HCT116 (cell line): ENCODE results near the gene SERP1. TPM values are rescaled to one million over a fixed set of nuclear protein-coding genes. Genes with fewer than 3 reads are reported as not detected.

Experiments
- ATAC-seq: fragments of 200-7000 bp; cut with Tn5 transposase; 2 replicates; pipeline ENCODE4 v1.9.1; 2020; ENCODE audit warnings: mild to moderate bottlenecking, moderate library complexity
- BruUV-seq: library from RNA; stranded (reverse); fragments of 400-500 nt; replicated peaks from 2 replicates; lab custom pipeline; 2021; lab: Mats Ljungman, UMichigan
- CTCF ChIA-PET: fragments of 300-600 bp; sonication (Branson Sonifier 250); formaldehyde crosslinking; loops from one replicate; lab custom pipeline; 2021; ENCODE audit warnings: antibody characterized with exemption; lab: Charles Lee
- POLR2A ChIA-PET: fragments of 300-600, 350-600 bp; sonication (Branson Sonifier 250); formaldehyde crosslinking; loops from one replicate; lab custom pipeline; 2021; ENCODE audit warnings: antibody characterized with exemption; lab: Charles Lee
- RAD21 ChIA-PET, 2 experiments: fragments of 300-600 bp; sonication (Branson Sonifier 250); formaldehyde crosslinking; loops; one replicate each; lab custom pipeline; 2023; ENCODE audit warnings: low total read pairs in 2 of 2; ENCODE audit not compliant: uncharacterized antibody in 2 of 2, unreplicated experiment in 2 of 2, low non-redundant PET in 1 of 2; lab: Charles Lee
- DNase-seq: peaks from one replicate; pipeline ENCODE4 v3.0.0-alpha.2; 2010; ENCODE audit warnings: low read depth, low spot score
- H2AFZ ChIP-seq: fragments of 200-600 bp; shearing (Covaris generic), sonication (generic); 2 replicates; pipeline ENCODE4 v1.6.1; 2017; ENCODE audit warnings: low read depth, mixed run types, mixed read lengths, antibody characterized with exemption, low read length; ENCODE audit not compliant: poor library complexity, severe bottlenecking
- H3K27ac ChIP-seq: 2 replicates; pipeline ENCODE4 v1.5.1; 2012; ENCODE audit warnings: low read depth, low read length
- H3K27me3 ChIP-seq: fragments of 200-600 bp; sonication (generic); 2 replicates; pipeline ENCODE4 v1.6.1; 2016; ENCODE audit warnings: mixed run types, low read length, mixed read lengths; ENCODE audit not compliant: insufficient read depth
- H3K36me3 ChIP-seq, 2 experiments: fragments of 200-500 bp in 1 of 2; fragments of 200-600 bp in 1 of 2; sonication (Bioruptor generic) in 1 of 2; sonication (generic) in 1 of 2; 2 replicates each; pipeline versions ENCODE4 v1.5.1 to v1.6.1; 2014 to 2016; ENCODE audit warnings: low read length in 2 of 2, inconsistent platforms in 1 of 2, mixed read lengths in 1 of 2, mixed run types in 1 of 2; ENCODE audit not compliant: insufficient read depth in 2 of 2, control insufficient read depth in 1 of 2
- H3K4me1 ChIP-seq, 2 experiments: fragments of 200-600 bp in 1 of 2; sonication (generic) in 1 of 2; 2 replicates each; pipeline versions ENCODE4 v1.5.1 to v1.6.1; 2012 to 2017; ENCODE audit warnings: low read length in 2 of 2, inconsistent platforms in 1 of 2, mild to moderate bottlenecking in 1 of 2, mixed read lengths in 1 of 2, mixed run types in 1 of 2, moderate library complexity in 1 of 2; ENCODE audit not compliant: insufficient read depth in 2 of 2, control insufficient read depth in 1 of 2
- H3K4me2 ChIP-seq: fragments of 200-600 bp; sonication (generic); 2 replicates; pipeline ENCODE4 v1.6.1; 2017; ENCODE audit warnings: mixed run types, low read length, mixed read lengths
- H3K4me3 ChIP-seq, 2 experiments: fragments of 200-600 bp in 1 of 2; sonication (generic) in 1 of 2; replicated peaks in 1 of 2; 2 replicates each; pipeline ENCODE4 v1.5.1; 2011 to 2016; ENCODE audit warnings: low read length in 2 of 2, control low read depth in 1 of 2, low read depth in 1 of 2, mild to moderate bottlenecking in 1 of 2, mixed read lengths in 1 of 2, mixed run types in 1 of 2
- H3K79me2 ChIP-seq: fragments of 200-600 bp; sonication (generic); 2 replicates; pipeline ENCODE4 v1.6.1; 2017; ENCODE audit warnings: mild to moderate bottlenecking, mixed run types, low read length, moderate library complexity, mixed read lengths; ENCODE audit not compliant: insufficient read depth
- H3K9ac ChIP-seq: fragments of 200-600 bp; sonication (generic); 2 replicates; pipeline ENCODE4 v1.6.1; 2016; ENCODE audit warnings: low read length, mixed read lengths
- H3K9me2 ChIP-seq: fragments of 200-600 bp; sonication (generic), shearing (Covaris generic); 2 replicates; pipeline ENCODE4 v1.6.1; 2017; ENCODE audit warnings: mixed run types, mild to moderate bottlenecking, moderate library complexity; ENCODE audit not compliant: insufficient read depth
- H3K9me3 ChIP-seq, 2 experiments: fragments of 200-500 bp in 1 of 2; fragments of 200-600 bp in 1 of 2; sonication (Bioruptor generic) in 1 of 2; sonication (generic) in 1 of 2; 2 replicates each; pipeline ENCODE4 v1.6.1; 2014 to 2017; ENCODE audit warnings: low read length in 2 of 2, mixed read lengths in 2 of 2, inconsistent platforms in 1 of 2, low read depth in 1 of 2, mild to moderate bottlenecking in 1 of 2, mixed run types in 1 of 2, moderate library complexity in 1 of 2; ENCODE audit not compliant: control insufficient read depth in 1 of 2, insufficient read depth in 1 of 2
- H4K20me1 ChIP-seq: fragments of 200-600 bp; sonication (generic), shearing (Covaris generic); 2 replicates; pipeline ENCODE4 v1.6.1; 2017; ENCODE audit warnings: mixed run types, mild to moderate bottlenecking, moderate library complexity; ENCODE audit not compliant: insufficient read depth
- CBX3 ChIP-seq: IDR thresholded peaks from 2 replicates; pipeline ENCODE4 v1.6.1; 2012; ENCODE audit warnings: low read depth
- CEBPB ChIP-seq: IDR thresholded peaks from 2 replicates; pipeline ENCODE4 v1.6.1; 2012; ENCODE audit warnings: low read depth
- EGR1 ChIP-seq: IDR thresholded peaks from 2 replicates; pipeline ENCODE4 v1.6.1; 2012; ENCODE audit warnings: low read depth
- ELF1 ChIP-seq: IDR thresholded peaks from 2 replicates; pipeline ENCODE4 v1.6.1; 2012; ENCODE audit warnings: low read depth, borderline replicate concordance
- EZH2 ChIP-seq: fragments of 200-600 bp; sonication (generic); IDR thresholded peaks from 2 replicates; pipeline ENCODE4 v1.6.1; 2017; ENCODE audit warnings: antibody characterized with exemption, mixed run types
- EZH2phosphoT487 ChIP-seq: fragments of 200-600 bp; IDR thresholded peaks from 2 replicates; pipeline ENCODE4 v1.6.1; 2018; ENCODE audit warnings: antibody characterized with exemption, borderline replicate concordance
- FOSL1 ChIP-seq: IDR thresholded peaks from 2 replicates; pipeline ENCODE4 v1.6.1; 2012; ENCODE audit warnings: low read depth
- JUND ChIP-seq: IDR thresholded peaks from 2 replicates; pipeline ENCODE4 v1.6.1; 2012
- POLR2A ChIP-seq: IDR thresholded peaks from 2 replicates; pipeline ENCODE4 v1.7.0; 2011; ENCODE audit warnings: borderline replicate concordance; ENCODE audit not compliant: insufficient read depth, insufficient read length; ENCODE audit errors: extremely low read depth
- POLR2AphosphoS5 ChIP-seq: IDR thresholded peaks from 2 replicates; pipeline ENCODE4 v1.6.1; 2011; ENCODE audit warnings: mild to moderate bottlenecking, low read depth, low read length, moderate library complexity
- RAD21 ChIP-seq: IDR thresholded peaks from 2 replicates; pipeline ENCODE4 v1.6.1; 2012; ENCODE audit warnings: low read depth, mild to moderate bottlenecking
- SRF ChIP-seq: IDR thresholded peaks from 2 replicates; pipeline ENCODE4 v1.6.1; 2012; ENCODE audit warnings: low read depth
- TCF7L2 ChIP-seq: IDR thresholded peaks from 2 replicates; pipeline ENCODE4 v1.7.0; 2011; ENCODE audit warnings: borderline replicate concordance, inconsistent platforms; ENCODE audit not compliant: insufficient read depth, insufficient read length; ENCODE audit errors: extremely low read depth
- ZFX ChIP-seq: fragments of 450-650 bp; IDR thresholded peaks from 2 replicates; pipeline ENCODE4 v1.6.1; 2017
- ZNF274 ChIP-seq: fragments of 200-500 bp; sonication (Bioruptor generic); IDR thresholded peaks from 2 replicates; pipeline ENCODE4 v1.6.1; 2014; ENCODE audit warnings: mild to moderate bottlenecking, low read depth, low read length, inconsistent platforms
- intact Hi-C: fragments of 100-400 bp; cut with micrococcal nuclease; formaldehyde crosslinking; loops from 2 replicates; pipeline ENCODE4 v1.10.0; 2022
- total RNA-seq: library from RNA; stranded (reverse); gene quantifications from one replicate; pipeline ENCODE4 v1.2.1, GENCODE V29; 2021; ENCODE audit not compliant: unreplicated experiment
- TF ChIP-seq, protein P1 (sequence below): IDR thresholded peaks from 2 replicates; pipeline ENCODE4 v1.6.1; 2012
- TF ChIP-seq, protein P2 (sequence below): IDR thresholded peaks from 2 replicates; pipeline ENCODE4 v1.6.1; 2012; ENCODE audit warnings: low read depth
- TF ChIP-seq, protein P3 (sequence below): IDR thresholded peaks from 2 replicates; pipeline ENCODE4 v1.6.1; 2012

SERP1 gene
- total RNA-seq, 1 experiment from 2014 or later = 69.1 TPM

DNA sequence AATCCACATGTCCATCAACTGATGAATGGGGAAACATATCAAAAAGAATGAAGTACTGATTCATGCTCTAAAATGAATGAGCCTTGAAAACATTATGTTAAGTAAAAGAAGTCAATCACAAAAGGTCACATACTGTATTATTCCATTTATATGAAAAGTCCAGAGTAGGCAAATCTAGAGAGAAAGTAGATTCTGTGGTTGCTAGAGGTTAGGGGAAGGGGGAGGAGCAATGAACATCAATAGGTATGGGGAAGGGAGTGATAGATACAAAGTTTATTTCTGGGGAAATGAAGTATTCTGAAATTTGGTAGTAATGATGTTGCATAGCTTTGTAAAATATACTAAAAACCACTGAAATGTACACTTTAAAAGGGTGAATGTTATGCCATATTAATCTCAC is 14.5 kb downstream of the SERP1 start:
- POLR2A ChIA-PET = no interaction called here

More for the DNA sequence above, 14.5 kb downstream of the SERP1 start:
- no peaks in the 10 kb centered on the region for H3K9me3 ChIP-seq
- CTCF ChIA-PET = no interaction called here
- no peaks in the 10 kb centered on the region for H3K79me2 ChIP-seq
- RAD21 ChIA-PET = no interaction called here
- TF ChIP-seq CEBPB = no peak
- TF ChIP-seq ELF1 = no peak
- no peak for TF ChIP-seq EGR1
- TF ChIP-seq POLR2A = no peak
- TF ChIP-seq SRF = no peak
- TF ChIP-seq CBX3 = no peak
- TF ChIP-seq RAD21 = no peak
- TF ChIP-seq, protein P1, sequence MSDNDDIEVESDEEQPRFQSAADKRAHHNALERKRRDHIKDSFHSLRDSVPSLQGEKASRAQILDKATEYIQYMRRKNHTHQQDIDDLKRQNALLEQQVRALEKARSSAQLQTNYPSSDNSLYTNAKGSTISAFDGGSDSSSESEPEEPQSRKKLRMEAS = no peak
- TF ChIP-seq POLR2AphosphoS5 = no peak
- TF ChIP-seq, protein P2, sequence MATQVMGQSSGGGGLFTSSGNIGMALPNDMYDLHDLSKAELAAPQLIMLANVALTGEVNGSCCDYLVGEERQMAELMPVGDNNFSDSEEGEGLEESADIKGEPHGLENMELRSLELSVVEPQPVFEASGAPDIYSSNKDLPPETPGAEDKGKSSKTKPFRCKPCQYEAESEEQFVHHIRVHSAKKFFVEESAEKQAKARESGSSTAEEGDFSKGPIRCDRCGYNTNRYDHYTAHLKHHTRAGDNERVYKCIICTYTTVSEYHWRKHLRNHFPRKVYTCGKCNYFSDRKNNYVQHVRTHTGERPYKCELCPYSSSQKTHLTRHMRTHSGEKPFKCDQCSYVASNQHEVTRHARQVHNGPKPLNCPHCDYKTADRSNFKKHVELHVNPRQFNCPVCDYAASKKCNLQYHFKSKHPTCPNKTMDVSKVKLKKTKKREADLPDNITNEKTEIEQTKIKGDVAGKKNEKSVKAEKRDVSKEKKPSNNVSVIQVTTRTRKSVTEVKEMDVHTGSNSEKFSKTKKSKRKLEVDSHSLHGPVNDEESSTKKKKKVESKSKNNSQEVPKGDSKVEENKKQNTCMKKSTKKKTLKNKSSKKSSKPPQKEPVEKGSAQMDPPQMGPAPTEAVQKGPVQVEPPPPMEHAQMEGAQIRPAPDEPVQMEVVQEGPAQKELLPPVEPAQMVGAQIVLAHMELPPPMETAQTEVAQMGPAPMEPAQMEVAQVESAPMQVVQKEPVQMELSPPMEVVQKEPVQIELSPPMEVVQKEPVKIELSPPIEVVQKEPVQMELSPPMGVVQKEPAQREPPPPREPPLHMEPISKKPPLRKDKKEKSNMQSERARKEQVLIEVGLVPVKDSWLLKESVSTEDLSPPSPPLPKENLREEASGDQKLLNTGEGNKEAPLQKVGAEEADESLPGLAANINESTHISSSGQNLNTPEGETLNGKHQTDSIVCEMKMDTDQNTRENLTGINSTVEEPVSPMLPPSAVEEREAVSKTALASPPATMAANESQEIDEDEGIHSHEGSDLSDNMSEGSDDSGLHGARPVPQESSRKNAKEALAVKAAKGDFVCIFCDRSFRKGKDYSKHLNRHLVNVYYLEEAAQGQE = no peak
- no peak for TF ChIP-seq ZFX
- TF ChIP-seq, protein P3, sequence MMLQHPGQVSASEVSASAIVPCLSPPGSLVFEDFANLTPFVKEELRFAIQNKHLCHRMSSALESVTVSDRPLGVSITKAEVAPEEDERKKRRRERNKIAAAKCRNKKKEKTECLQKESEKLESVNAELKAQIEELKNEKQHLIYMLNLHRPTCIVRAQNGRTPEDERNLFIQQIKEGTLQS = no peak
- no peak for TF ChIP-seq EZH2
- no peak for TF ChIP-seq EZH2phosphoT487
- no peak for TF ChIP-seq TCF7L2
- TF ChIP-seq JUND = no peak
- TF ChIP-seq ZNF274 = no peak
- TF ChIP-seq FOSL1 = no peak
- TF ChIP-seq, all 23 proteins: peak for 0
- H3K4me1 ChIP-seq = no peaks in the 10 kb centered on the region
- no peaks in the 10 kb centered on the region for H3K9me2 ChIP-seq
- H3K4me3 ChIP-seq = no peak overlapping the region
- DNase-seq (no peak), ATAC-seq (no peak)
- intact Hi-C loops = no loop called here
- no peaks in the 10 kb centered on the region for H4K20me1 ChIP-seq
- no TSS peak for BruUV-seq
- no peak overlapping the region for H3K4me2 ChIP-seq
- H3K36me3 ChIP-seq = no peaks in the 10 kb centered on the region
- H3K9ac ChIP-seq = no peak overlapping the region
- H2AFZ ChIP-seq = no peak overlapping the region
- H3K27ac ChIP-seq = no peak overlapping the region
- H3K27me3 ChIP-seq = no peaks in the 10 kb centered on the region
